Sigmoid colon (tissue), 4 donors: ENCODE results near the gene C22orf39.

Experiments
- CTCF ChIP-seq, 4 experiments: fragments of 450-650 bp in 3 of 4; fragments of 200-600 bp in 1 of 4; IDR thresholded peaks; one replicate each; pipeline ENCODE4 v1.5.1; 2016 to 2019; ENCODE audit warnings: antibody characterized with exemption in 4 of 4, mild to moderate bottlenecking in 3 of 4, moderate library complexity in 2 of 4
- EP300 ChIP-seq, 4 donors: sonication (generic); formaldehyde crosslinking; IDR thresholded peaks; one replicate each; pipeline ENCODE4 v1.6.1; 2017; ENCODE audit warnings: antibody characterized with exemption in 4 of 4
- POLR2A ChIP-seq, 2 donors: fragments of 450-650 bp; IDR thresholded peaks; one replicate each; pipeline ENCODE4 v1.6.1; 2016; ENCODE audit warnings: antibody characterized with exemption in 2 of 2, mild to moderate bottlenecking in 2 of 2, moderate library complexity in 2 of 2
- POLR2AphosphoS5 ChIP-seq, 4 donors: sonication (generic); formaldehyde crosslinking; IDR thresholded peaks; one replicate each; pipeline ENCODE4 v1.6.1; 2017; ENCODE audit warnings: antibody characterized with exemption in 4 of 4

GRCh38 chr22:19495562-19496323 lies 48.2 kb upstream of the C22orf39 start:
- no peak for TF ChIP-seq CTCF (IDR thresholded peaks at IDR 0.05)
- no peak for TF ChIP-seq EP300 (IDR thresholded peaks at IDR 0.05)
- TF ChIP-seq POLR2A (IDR thresholded peaks at IDR 0.05) = no peak
- TF ChIP-seq POLR2AphosphoS5 (IDR thresholded peaks at IDR 0.05) = no peak
